Colon (tissue), 2 donors: Measurements from ENCODE around the gene U2AF2.
"Not testable (repeated sequence)": the region's sequence is repeated elsewhere in the genome, so short reads cannot be mapped to it uniquely, and the experiment has no call there.

Source experiments
- FAIRE-seq: peaks from 2 replicates; lab custom pipeline; 2012; peaks lifted over from hg19 to GRCh38; lab: Jason Lieb, UNC
- donor health status: control.
- donor health status: control.

Gene U2AF2

DNA sequence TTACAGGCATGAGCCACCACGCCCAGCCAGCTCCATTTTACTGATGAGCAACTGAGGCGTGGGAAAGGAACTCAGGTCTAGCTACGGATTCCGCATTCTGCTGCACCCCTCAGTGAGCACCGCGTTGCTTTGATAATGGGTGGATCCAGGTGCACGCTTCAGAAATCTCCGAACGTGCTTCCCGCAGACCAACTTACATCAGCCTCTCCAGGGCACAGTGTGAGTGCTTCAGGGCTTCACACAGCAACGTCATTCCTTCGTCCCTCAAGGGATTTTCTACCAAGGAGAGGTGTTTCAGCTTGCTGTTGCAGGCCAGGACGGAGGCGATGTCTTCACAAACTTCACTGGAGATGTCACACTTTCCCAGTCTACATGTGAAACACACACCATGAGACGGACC lies 61.7 kb downstream of the U2AF2 start:
- FAIRE-seq, result no peak

GRCh38 chr19:55717251-55717650 lies 62.4 kb downstream of the U2AF2 start:
- FAIRE-seq, result no peak

- not testable (repeated sequence) for FAIRE-seq
These were observed 63.3 kb downstream of the U2AF2 start for GRCh38 chr19:55717879-55718711.

DNA sequence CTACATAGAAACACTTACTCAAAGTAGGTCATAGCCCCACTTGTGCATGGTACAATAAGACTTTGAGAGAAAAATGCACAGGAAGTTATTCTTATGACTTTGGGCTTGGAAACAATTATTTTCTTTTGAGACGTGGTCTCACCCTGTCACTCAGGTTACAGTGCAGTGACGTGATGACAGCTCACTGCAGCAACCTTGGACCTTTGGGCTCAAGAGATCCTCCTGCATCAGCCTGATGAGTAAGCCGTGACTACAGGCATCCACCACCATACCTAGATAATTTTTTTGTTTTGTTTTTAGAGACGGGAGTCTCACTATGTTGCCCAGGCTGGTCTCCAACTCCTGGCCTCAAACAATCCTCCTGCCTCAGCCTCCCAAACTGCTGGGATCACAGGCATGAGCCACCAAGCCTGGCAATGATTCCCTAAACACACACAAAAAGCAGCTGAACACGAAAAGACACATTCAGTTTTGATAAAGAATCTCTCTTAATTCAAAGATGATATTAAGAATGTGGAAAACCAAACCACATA lies 65.4 kb downstream of the U2AF2 start:
- FAIRE-seq, result no peak

GRCh38 chr19:55720801-55721200 lies 66.0 kb downstream of the U2AF2 start:
- FAIRE-seq, result no peak

- no peak for FAIRE-seq
These were observed 68.7 kb downstream of the U2AF2 start for GRCh38 chr19:55723491-55723890.
